Measurements from ENCODE around the gene TAF1B.

Gene TAF1B

GRCh38 chr2:9843229-9844035, at the start of gene TAF1B:
Gene TAF1B (plus strand): TSS chr2:9843474. CDS start chr2:9843542, 68 bp downstream.
- peak; percentile 97 for DNase-seq

- DNase-seq = no peak
These were observed 49.2 kb upstream of the TAF1B start for GRCh38 chr2:9793918-9794717.

GRCh38 chr2:9795071-9795470, 48.2 kb upstream of the TAF1B start:
- no peak for DNase-seq

- no peak for DNase-seq
These were observed 46.9 kb upstream of the TAF1B start for GRCh38 chr2:9796056-9797010.

- DNase-seq = no peak
These were observed 46.2 kb upstream of the TAF1B start for GRCh38 chr2:9797086-9797485.

GRCh38 chr2:9797681-9798556, 45.4 kb upstream of the TAF1B start:
- no peak for DNase-seq

GRCh38 chr2:9799011-9799596, 44.2 kb upstream of the TAF1B start:
- no peak for DNase-seq

GRCh38 chr2:9799729-9800632, 43.3 kb upstream of the TAF1B start:
- DNase-seq = peak; percentile 73

- no peak for DNase-seq
These were observed 42.7 kb upstream of the TAF1B start for GRCh38 chr2:9800639-9800974.

- peak; percentile 48 for DNase-seq
These were observed 42.1 kb upstream of the TAF1B start for GRCh38 chr2:9800975-9801726.

DNA sequence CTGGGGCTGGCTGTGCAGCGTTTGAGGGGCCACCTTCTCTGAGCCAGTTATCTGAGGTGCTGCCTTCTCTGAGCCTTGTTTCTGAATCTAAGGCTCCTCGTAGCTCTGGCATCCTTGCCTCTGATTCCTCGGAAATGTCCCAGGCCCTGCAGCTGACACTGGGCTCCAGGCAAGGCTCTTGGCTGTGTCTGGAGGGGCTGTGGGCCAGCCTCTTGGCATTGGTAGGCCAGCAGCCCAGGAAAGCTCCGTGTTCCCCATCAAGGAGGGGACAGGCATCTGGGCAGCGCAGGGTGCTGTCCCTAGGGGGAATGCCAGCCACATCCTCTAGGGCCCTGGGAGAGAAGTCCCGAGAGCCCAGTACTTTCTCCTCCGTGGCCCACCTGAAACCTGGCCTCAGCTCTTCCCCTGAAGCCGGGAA, 40.7 kb upstream of the TAF1B start:
- DNase-seq = no peak

DNA sequence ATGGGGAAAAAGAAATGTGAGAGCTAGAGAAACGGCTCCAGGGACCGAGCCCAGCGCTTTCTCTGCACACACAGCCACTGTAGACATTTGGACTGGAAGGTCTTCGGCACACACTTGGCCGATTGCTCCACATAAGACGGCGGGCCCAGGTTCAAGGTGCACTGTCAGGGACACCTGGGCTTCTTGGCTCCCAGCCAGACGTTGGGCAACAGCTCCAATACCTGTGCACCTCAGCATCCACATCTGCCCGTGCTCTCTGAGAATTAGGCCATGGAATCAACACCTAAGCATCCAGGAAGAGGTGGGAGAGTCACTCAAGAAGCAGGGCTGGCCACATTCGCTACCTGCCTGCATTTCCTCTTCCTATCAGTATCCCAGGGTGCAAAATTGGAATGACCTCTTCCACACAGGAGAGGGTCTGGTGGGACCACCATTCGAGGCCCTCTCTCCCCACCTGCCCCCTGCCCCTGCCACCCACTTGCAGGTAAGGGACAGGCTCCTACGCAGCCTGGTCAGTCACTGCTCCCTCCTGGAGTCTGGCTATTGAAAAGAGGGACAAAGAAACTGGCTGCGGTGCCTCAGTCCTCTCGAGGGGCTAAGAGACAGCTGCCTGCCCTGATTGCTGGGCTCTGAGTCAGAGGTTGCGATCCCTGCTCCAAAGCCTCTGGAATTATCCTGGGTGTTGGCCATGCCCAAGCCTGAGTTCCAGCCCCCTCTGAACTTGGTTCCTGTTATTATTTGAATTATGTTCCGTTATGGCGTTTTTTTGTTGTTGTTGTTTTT, 40.1 kb upstream of the TAF1B start:
- no peak for DNase-seq

- DNase-seq = no peak
These were observed 37.6 kb upstream of the TAF1B start for GRCh38 chr2:9805435-9806297.

- no peak for DNase-seq
These were observed 37.0 kb upstream of the TAF1B start for GRCh38 chr2:9806298-9806610.

DNA sequence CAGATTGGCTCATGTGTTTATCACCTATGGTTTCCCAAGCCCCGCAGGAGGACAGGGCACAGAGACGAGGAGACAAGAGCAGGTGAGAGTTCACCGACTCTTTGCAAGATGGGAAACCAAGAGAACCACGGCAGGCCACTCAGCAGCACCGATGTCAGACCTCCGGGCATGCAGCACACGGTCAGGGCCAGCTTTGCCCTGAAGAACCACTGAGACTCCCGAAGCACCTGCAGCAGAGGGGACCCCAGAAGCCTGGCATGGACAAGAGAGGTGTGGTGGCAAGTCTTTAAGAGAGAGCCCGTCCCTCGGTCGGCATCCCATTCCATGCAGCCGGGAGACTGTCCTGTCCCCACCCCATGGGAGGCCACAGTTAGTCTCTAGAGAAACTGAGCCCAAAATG, 36.6 kb upstream of the TAF1B start:
- DNase-seq = no peak

- DNase-seq = no peak
These were observed 36.2 kb upstream of the TAF1B start for GRCh38 chr2:9807056-9807455.

- DNase-seq = no peak
These were observed 35.5 kb upstream of the TAF1B start for GRCh38 chr2:9807555-9808305.
